Esophagus squamous epithelium (tissue), 4 donors: Measurements from ENCODE around the gene HIRA.

Experiments used
- CTCF ChIP-seq, 6 experiments: fragments of 450-650 bp in 4 of 6; fragments of 200-600 bp in 2 of 6; sonication (generic) in 2 of 6; IDR thresholded peaks; one replicate each; pipeline ENCODE4 v1.5.1; 2016 to 2019; ENCODE audit warnings: antibody characterized with exemption in 6 of 6, mild to moderate bottlenecking in 4 of 6, moderate library complexity in 4 of 6
- POLR2A ChIP-seq, 4 donors: fragments of 450-650 bp; IDR thresholded peaks; one replicate each; pipeline ENCODE4 v1.6.1; 2017; ENCODE audit warnings: antibody characterized with exemption in 4 of 4, mild to moderate bottlenecking in 4 of 4, moderate library complexity in 3 of 4

- TF ChIP-seq CTCF (IDR thresholded peaks at IDR 0.05) (no peak), POLR2A (IDR thresholded peaks at IDR 0.05) (no peak)
These were observed 143.6 kb downstream of the HIRA start for GRCh38 chr22:19287889-19288288.
